Stimulated activated naive CD8-positive, alpha-beta T cell treated with anti-CD3 and anti-CD28 coated beads, Interleukin-15, Interleukin-2, amounts not matched to agents 100 ng/mL and 50 ng/mL, for 24 hours (primary cell): Measurements from ENCODE around the gene BAIAP2.
"Not testable (repeated sequence)": the region's sequence is repeated elsewhere in the genome, so short reads cannot be mapped to it uniquely, and the experiment has no call there.

Experiments
- H3K27ac Mint-ChIP-seq: one replicate; pipeline ENCODE4 v1.8.0; 2021; ENCODE audit warnings: mild to moderate bottlenecking, mixed read lengths
- H3K27me3 Mint-ChIP-seq: one replicate; pipeline ENCODE4 v1.8.0; 2021; ENCODE audit warnings: mixed read lengths
- H3K36me3 Mint-ChIP-seq: one replicate; pipeline ENCODE4 v1.8.0; 2021; ENCODE audit warnings: low read depth, mixed read lengths
- H3K4me1 Mint-ChIP-seq: one replicate; pipeline ENCODE4 v1.8.0; 2021; ENCODE audit warnings: low read depth, mixed read lengths
- H3K4me3 Mint-ChIP-seq: one replicate; pipeline ENCODE4 v1.8.0; 2021; ENCODE audit warnings: mild to moderate bottlenecking, mixed read lengths
- H3K9me3 Mint-ChIP-seq: one replicate; pipeline ENCODE4 v1.8.0; 2021; ENCODE audit warnings: mixed read lengths

BAIAP2 gene

DNA sequence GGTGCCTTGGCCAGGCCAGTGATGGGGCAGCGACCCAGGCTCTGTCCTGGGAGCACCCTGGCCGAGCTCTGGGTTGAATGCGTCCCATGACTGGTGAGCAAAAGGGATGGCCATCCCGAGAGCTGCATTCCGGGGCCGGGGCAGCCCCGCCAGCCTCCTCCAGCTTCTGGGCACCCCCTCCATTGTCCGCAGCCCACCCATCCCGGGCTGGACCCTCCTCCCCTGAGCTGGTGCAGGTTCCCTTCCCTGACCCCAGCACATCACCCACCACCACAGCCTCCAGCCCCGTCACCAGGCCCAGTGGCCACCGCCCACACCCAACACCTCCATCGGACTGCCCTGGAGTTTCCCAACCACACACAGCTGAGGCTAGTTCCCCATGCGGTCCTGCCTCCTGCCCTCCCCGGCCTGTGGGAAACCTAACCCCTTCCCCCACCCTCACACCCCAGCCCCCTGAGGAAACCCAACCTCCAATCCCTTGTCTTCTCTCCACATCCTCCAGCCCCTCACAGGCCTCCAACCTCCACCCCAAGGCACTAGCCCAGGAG is 114.1 kb downstream of the BAIAP2 start:
- Mint-ChIP-seq H3K27ac (no peak overlapping the region), H3K9me3 (no peaks in the 10 kb centered on the region), H3K4me1 (no peaks in the 10 kb centered on the region), H3K4me3 (no peak overlapping the region), H3K36me3 (no peaks in the 10 kb centered on the region), H3K27me3 (no peaks in the 10 kb centered on the region)

DNA sequence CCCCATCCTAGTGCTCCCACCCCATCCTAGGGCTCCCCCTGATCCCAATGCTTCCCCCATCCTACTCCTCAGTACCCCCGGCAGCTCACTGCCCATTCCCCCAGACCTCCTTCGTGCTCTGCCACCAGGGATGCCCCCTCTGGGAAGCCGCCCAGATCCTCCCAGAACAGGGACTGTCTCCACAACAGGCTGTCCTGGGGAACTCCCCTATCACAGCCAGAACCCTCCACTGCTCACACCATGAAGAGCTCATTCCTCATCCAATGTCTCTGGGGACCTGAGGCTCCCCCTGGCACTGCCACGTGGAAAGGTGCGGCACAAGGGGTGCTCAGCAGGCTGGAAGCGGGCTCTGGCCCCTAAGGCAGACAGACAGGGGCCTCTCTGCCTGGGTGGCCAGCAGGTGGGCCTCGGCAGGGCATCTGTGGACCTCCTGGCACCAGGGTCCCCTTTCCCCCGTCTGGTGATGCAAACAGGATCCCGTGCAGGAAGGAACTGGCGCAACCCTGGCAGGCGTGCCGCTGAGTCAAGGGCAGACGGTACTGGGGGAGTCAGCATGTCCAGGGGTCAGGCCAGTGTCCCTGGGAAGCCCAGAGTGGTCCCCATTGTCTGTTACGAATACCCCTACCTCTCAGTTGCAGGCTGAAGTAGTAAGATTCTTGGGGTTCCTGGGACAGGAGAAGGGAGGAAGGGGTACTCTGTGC is 115.6 kb downstream of the BAIAP2 start:
- Mint-ChIP-seq H3K4me3 (no peak overlapping the region), H3K4me1 (no peaks in the 10 kb centered on the region), H3K36me3 (no peaks in the 10 kb centered on the region), H3K27ac (no peak overlapping the region), H3K27me3 (no peaks in the 10 kb centered on the region), H3K9me3 (no peaks in the 10 kb centered on the region)

DNA sequence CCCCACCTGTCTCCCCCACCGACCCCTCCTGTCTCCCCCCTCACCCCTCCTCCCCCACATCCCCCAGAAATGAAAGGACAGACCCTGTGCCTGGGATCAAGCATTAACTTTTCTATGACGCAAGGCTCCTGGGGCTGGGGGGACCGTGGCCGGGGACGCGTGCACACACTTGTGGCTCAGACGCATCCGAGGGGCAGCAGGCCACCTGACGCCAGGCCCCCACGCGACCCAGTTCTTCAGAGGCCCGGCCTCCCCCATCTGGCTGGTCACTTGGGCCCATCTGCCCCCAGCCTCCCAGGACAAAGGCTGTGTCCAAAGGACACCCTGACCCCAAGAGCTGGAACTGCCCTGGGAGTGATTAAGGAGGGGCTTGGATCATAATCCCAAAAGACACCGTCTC is 116.3 kb downstream of the BAIAP2 start:
- Mint-ChIP-seq H3K27ac (no peak overlapping the region), H3K4me1 (no peaks in the 10 kb centered on the region), H3K9me3 (no peaks in the 10 kb centered on the region), H3K4me3 (no peak overlapping the region), H3K36me3 (no peaks in the 10 kb centered on the region), H3K27me3 (no peaks in the 10 kb centered on the region)

DNA sequence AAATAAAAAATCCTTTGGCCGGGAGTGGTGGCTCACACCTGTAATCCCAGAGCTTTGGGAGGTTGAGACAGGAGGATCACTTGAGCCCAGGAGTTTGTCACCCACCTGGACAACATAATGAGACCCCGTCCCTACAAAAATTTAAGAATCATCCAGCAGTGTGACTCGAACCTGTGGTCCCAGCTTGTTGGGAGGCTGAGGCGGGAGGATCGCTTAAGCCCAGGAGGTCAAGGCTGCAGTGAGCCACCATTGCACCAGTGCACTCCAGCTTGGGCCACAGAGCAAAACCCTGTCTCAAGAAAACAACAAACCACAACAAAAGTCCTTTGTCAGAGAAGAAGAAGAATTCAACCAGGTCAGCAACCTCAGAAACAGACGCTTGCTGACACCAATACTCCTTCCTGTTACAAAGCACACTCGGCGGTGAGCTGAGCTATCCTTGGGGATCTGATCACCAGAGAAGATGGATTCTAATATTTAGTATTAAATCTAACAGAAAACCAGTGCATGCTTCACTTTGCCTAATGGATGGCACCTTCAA is 117.4 kb downstream of the BAIAP2 start:
- no peak overlapping the region for H3K4me3 Mint-ChIP-seq
- no peaks in the 10 kb centered on the region for H3K9me3 Mint-ChIP-seq
- no peaks in the 10 kb centered on the region for H3K36me3 Mint-ChIP-seq
- H3K27ac Mint-ChIP-seq: no peak overlapping the region
- H3K27me3 Mint-ChIP-seq: no peaks in the 10 kb centered on the region
- H3K4me1 Mint-ChIP-seq: no peaks in the 10 kb centered on the region

DNA sequence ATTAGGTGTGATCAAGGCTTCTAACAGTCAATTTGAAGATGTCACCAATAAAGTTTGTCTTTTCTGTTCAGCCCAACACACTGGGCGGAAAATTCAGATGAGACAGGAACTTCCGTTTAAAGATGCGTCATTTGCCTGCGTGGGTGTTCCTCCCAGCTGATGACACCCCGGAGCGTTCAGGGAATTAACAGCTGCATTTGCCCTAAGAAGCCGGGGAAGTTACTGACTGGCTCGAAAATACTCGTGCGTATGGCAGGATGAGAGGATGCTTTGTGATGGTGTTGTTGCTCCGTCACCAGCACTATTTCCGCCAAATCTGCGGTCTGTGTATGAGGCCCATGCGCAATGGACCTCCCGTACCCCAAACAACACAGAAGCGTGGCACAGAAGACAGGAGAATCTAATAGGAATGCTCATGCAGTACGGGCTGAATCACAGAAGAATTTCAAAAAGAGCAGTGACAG is 118.4 kb downstream of the BAIAP2 start:
- Mint-ChIP-seq H3K4me3 (no peak overlapping the region), H3K4me1 (no peaks in the 10 kb centered on the region), H3K27me3 (no peaks in the 10 kb centered on the region), H3K27ac (no peak overlapping the region), H3K9me3 (no peaks in the 10 kb centered on the region), H3K36me3 (no peaks in the 10 kb centered on the region)

DNA sequence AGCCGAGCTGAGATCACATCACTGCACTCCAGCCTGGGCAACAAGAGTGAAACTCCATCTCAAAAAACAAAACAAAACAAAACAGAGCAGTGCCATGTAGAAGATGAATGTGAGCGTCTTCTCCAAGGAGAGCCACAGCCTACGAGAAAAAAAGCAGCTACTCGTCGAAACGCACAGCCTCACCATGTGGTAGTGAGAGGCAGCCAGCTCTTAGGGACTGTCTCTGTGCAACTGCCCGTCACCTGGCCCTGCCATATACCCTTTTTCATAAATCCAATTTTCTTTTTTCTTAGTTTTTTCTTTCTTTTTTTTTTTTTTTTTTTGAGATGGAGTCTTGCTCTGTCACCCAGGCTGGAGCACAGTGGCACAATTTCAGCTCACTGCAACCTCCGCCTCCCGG is 119.1 kb downstream of the BAIAP2 start:
- not testable (repeated sequence) for H3K36me3 Mint-ChIP-seq, H3K4me1 Mint-ChIP-seq, H3K9me3 Mint-ChIP-seq, H3K4me3 Mint-ChIP-seq, H3K27me3 Mint-ChIP-seq, H3K27ac Mint-ChIP-seq

DNA sequence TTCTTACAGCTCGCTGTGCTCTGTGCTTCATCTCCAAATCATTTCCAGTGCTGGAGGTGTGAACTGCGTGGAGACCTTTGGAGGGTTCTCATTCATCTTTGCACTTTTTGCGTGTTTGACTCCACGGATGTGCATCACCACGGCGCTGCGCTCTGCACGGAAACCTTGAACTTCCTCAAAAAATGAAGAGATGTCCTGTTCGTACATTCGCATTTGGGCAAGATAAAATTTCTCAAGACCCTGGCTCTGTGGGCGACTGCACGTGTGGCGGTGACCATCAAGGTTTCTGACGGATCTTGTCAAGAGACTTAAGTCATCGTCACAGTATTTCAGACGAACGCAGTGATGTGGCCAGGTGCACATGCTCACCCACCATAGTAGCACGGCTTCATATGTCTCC is 120.0 kb downstream of the BAIAP2 start:
- Mint-ChIP-seq H3K4me1 (no peaks in the 10 kb centered on the region), H3K27ac (no peak overlapping the region), H3K27me3 (no peaks in the 10 kb centered on the region), H3K4me3 (no peak overlapping the region), H3K36me3 (no peaks in the 10 kb centered on the region), H3K9me3 (no peaks in the 10 kb centered on the region)

DNA sequence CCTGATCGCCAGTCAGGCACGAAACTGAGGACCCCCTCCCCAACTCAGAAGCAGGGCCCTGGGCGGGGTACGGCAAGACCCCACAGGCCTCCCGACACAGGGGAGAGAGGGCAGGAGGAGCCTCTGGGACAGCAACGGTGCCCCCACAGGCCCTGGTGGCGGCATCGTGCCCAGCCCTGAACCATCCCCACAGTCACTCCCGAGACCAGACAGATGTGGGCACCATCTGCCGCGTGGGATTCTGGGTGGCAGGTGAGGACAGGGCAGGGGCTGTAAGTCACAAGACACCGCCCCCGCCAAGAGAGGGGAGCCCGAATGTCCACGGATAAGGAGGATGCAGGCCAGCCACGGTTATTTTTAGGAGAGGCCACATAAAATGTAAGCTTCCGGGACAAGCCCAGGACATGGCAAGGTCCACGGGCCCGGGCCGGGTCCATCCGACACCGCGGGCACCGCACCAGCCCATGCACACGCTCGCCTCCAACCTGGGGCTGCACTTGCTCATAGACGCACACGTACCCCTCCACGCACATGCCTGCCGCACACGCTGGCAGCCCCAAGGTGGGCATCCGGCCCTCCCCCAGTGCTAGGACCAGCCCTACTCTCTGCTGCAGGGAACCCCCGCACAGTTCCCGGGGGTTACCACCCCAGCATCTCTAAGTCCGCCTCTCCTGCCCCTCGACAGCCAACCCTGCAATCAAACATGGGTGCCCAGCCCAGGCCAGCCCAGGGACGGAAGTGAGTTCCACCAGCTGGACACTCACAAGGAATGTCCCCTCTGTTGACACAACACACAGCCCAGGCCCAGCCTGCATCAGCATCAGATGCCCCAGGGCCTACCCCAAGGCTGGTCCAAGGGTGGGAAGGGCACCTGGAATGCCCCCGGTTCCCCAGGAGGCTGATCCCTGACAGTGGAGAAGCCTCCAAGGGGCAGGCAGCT is 122.2 kb downstream of the BAIAP2 start:
- H3K27ac Mint-ChIP-seq: no peak overlapping the region
- no peaks in the 10 kb centered on the region for H3K9me3 Mint-ChIP-seq
- H3K36me3 Mint-ChIP-seq: no peaks in the 10 kb centered on the region
- no peak overlapping the region for H3K4me3 Mint-ChIP-seq
- H3K4me1 Mint-ChIP-seq: peaks cover 7% of the 10 kb centered on the region
- H3K27me3 Mint-ChIP-seq: peaks cover 4% of the 10 kb centered on the region

DNA sequence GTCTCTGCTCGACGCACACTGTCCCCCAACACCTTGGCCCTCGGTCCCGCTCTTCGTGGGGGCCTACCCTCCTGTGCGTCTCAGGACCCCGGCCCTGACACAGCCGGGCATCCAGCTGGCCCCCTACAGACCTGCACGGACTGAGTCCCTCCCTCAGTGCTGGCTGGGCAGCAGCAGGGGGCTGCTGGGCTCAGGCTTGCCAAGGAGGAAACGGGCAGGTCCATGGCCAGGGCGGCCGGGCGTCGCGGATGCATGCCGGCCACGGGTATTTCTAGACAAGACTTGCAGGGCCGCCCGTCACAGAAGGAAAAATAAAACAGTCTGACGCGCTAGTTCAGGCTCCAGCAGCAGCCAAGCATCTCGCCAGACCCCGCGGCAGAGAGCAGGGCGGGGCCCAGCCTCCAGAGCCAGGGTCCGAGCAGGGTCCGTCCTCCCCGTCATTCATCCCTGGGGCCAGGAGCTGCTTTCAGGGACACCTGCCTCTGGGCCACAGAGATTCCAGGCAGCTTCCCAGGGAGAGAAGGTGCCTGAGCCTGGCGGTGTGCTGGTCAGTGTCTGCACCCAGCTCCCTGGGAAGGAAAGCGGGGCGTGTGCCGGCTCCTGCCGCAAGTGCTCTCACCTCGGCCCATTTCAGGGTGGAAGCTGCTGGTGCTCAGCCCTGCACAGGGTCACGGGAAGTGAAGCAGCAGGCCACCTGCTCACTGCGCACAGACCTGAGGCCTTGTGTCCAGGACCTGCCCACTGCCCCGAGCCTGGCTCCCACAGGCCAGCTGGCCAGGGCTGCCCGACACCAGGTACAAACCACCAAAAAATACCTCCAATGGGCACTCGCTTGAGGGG is 123.1 kb downstream of the BAIAP2 start:
- H3K4me3 Mint-ChIP-seq: no peak overlapping the region
- peaks cover 7% of the 10 kb centered on the region for H3K4me1 Mint-ChIP-seq
- H3K27me3 Mint-ChIP-seq: peaks cover 4% of the 10 kb centered on the region
- no peaks in the 10 kb centered on the region for H3K9me3 Mint-ChIP-seq
- H3K27ac Mint-ChIP-seq: no peak overlapping the region
- H3K36me3 Mint-ChIP-seq: no peaks in the 10 kb centered on the region

DNA sequence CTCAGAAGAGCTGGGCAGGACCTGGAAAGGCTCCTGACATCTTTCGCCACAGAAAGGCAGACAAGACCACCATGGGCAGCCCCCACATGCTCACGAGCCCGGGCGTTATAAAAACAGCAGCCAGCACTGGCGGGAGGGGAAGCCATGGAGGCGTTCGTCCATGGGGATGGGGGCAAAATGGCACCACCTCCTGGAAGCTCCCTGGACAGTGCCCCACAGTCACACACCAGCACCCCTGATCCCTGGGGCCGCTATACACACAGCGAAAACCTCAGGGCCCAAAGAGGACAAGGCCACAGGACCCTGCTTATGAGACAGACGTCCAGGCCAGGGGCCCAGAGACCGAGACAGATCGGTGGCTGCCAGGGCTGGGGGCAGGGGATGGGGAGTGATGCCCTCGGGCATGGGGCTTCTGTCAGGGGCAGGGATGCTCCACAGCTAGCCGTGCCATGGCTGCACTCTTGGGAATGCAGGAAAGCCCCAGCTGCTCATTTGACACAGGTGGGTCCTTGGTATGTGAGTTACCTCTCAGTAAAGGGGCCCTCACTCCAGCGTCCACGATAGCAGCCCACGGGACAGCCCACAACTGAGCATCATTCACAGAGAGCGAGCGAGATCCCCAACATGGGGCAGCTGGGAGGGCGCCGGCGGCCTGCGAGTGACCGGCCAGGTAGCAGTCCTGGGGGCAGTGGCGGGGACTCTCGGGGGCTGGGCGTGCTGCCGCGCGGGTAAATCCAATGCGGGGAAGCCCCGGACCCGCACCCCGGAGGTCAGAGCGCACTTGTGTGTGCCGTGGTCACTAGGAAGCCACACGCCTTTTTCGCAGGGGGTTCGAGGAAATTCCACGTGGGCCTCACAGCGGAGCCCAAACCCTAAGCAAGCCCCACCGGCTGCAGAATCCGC is 124.0 kb downstream of the BAIAP2 start:
- peaks cover 4% of the 10 kb centered on the region for H3K27me3 Mint-ChIP-seq
- H3K4me3 Mint-ChIP-seq: no peak overlapping the region

DNA sequence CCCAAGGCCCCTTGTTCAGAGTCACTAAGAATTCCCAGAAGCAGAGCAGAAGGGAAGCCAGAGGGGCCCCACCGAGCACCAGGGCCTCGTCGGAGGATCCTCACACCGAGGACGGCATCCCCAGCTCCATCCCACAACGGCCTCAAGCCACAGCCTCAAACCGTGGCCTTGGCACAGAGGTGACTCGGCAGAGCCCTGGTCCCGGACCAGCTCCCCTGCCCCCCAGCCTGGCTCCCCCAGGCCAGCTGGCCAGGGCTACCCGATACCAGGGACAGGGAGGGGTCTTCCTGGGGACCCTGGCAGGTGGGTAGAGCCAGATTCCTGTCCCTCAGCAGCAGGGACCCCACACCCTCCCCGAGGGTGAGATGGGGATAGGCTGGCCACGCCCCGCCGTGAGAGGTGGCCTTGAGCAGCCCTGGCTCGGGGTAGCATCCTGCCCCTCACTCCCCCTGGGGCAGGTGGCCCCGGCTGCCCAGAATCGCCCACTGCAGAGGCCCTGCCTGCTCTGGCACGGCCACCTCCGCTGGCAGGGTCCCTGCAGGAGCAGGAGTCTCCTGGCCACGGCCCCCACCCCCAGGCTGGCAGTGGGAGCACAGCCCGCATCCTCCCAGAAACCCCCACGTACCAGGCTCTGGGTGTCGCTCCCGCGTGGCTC is 124.8 kb downstream of the BAIAP2 start:
- H3K4me3 Mint-ChIP-seq: no peak overlapping the region
- H3K4me1 Mint-ChIP-seq: peaks cover 7% of the 10 kb centered on the region
- H3K9me3 Mint-ChIP-seq: no peaks in the 10 kb centered on the region
- no peaks in the 10 kb centered on the region for H3K36me3 Mint-ChIP-seq
- H3K27me3 Mint-ChIP-seq: peaks cover 4% of the 10 kb centered on the region
- no peak overlapping the region for H3K27ac Mint-ChIP-seq

More for the DNA sequence above, 124.0 kb downstream of the BAIAP2 start:
- Mint-ChIP-seq H3K27ac (no peak overlapping the region), H3K9me3 (no peaks in the 10 kb centered on the region), H3K4me1 (peaks cover 7% of the 10 kb centered on the region), H3K36me3 (no peaks in the 10 kb centered on the region)

DNA sequence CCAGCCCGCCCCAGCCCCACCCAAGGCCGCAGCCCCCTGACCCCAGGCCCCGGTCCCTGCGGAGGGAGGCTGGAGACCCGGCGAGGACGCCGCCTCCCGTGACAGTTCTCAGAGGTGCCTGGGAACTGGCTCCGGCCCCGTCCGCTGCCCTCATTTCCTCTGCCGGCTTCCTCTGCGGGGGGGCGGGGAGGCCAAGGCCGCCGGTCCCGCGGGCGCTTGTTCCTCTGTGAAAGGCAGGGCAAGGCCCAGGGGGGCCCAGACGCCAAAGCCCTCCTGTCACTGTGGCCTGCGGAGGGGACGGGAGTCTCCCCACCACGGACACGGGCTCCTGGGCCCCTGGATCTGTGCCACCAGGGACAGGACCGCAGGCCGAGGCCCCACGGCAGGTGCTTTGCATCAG is 125.4 kb downstream of the BAIAP2 start:
- H3K4me1 Mint-ChIP-seq: peaks cover 7% of the 10 kb centered on the region
- no peak overlapping the region for H3K4me3 Mint-ChIP-seq
- H3K9me3 Mint-ChIP-seq: no peaks in the 10 kb centered on the region
- peaks cover 4% of the 10 kb centered on the region for H3K27me3 Mint-ChIP-seq
- H3K27ac Mint-ChIP-seq: no peak overlapping the region
- no peaks in the 10 kb centered on the region for H3K36me3 Mint-ChIP-seq

DNA sequence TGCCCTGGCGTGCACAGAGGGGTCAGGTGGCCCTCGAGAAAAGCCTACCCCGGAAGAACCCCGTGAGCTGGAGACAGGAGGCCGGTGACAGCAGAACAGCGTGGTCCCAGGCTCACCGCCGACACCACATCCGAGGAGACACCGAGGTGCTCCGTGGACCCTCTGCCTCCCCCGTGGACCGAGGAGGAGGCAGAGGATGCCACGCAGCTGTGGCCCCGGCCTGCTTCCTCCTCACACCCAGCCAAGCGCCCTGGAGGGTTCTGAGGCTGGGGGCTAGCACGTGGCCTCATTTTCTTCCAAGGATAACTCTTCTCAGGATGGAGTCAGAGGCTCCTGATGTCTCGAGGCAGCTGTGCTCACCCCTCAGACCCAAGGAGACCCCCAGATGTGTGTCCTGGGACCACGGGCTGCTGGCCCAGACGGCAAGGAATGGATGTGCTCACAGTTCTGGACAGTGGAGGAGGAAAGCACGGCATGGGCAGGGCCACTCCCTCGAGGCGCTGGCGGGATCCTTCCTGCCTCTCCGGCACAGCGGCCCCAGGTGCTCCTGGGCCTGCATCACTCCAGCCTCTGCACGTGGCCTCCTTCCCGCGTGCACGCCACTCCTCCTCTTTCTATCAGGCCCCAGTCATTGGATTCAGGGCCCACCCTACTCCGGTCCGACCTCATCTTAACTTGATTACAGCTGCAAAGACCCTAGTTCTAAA is 125.9 kb downstream of the BAIAP2 start:
- Mint-ChIP-seq H3K36me3 (no peaks in the 10 kb centered on the region), H3K4me1 (peaks cover 7% of the 10 kb centered on the region), H3K4me3 (no peak overlapping the region), H3K27ac (no peak overlapping the region), H3K27me3 (peaks cover 4% of the 10 kb centered on the region), H3K9me3 (no peaks in the 10 kb centered on the region)
